IPS DF 6.9 (cell line): ENCODE data around the gene FXR2.

Experiments used
- DNase-seq: peaks from one replicate; pipeline ENCODE4 v3.0.0-alpha.2; 2013; ENCODE audit warnings: low read depth, low spot score
- H3K27ac ChIP-seq: one replicate; pipeline ENCODE4 v1.5.1; 2013; ENCODE audit warnings: low read length, control low read depth
- H3K27me3 ChIP-seq: 2 replicates; pipeline ENCODE4 v1.6.1; 2013; ENCODE audit warnings: mild to moderate bottlenecking, low read length; ENCODE audit not compliant: control insufficient read depth, insufficient read depth
- H3K36me3 ChIP-seq: 2 replicates; pipeline ENCODE4 v1.6.1; 2013; ENCODE audit warnings: low read length; ENCODE audit not compliant: control insufficient read depth, insufficient read depth
- H3K4me1 ChIP-seq: 2 replicates; pipeline ENCODE4 v1.6.1; 2013; ENCODE audit warnings: low read length; ENCODE audit not compliant: control insufficient read depth, insufficient read depth
- H3K4me3 ChIP-seq: 2 replicates; pipeline ENCODE4 v1.5.1; 2013; ENCODE audit warnings: mild to moderate bottlenecking, low read length
- H3K9me3 ChIP-seq: 2 replicates; pipeline ENCODE4 v1.6.1; 2013; ENCODE audit warnings: low read length, inconsistent platforms; ENCODE audit not compliant: control insufficient read depth, insufficient read depth
- WGBS: extraction: QIAGEN DNeasy Blood & Tissue Kit; methylation state at CpG from one replicate; pipeline ENCODE4 v1.1.7; 2013; ENCODE audit warnings: mixed read lengths, missing lambda C conversion rate; ENCODE audit not compliant: insufficient read length, insufficient coverage; 5-methylcytosine and 5-hydroxymethylcytosine counted together

Gene FXR2

DNA sequence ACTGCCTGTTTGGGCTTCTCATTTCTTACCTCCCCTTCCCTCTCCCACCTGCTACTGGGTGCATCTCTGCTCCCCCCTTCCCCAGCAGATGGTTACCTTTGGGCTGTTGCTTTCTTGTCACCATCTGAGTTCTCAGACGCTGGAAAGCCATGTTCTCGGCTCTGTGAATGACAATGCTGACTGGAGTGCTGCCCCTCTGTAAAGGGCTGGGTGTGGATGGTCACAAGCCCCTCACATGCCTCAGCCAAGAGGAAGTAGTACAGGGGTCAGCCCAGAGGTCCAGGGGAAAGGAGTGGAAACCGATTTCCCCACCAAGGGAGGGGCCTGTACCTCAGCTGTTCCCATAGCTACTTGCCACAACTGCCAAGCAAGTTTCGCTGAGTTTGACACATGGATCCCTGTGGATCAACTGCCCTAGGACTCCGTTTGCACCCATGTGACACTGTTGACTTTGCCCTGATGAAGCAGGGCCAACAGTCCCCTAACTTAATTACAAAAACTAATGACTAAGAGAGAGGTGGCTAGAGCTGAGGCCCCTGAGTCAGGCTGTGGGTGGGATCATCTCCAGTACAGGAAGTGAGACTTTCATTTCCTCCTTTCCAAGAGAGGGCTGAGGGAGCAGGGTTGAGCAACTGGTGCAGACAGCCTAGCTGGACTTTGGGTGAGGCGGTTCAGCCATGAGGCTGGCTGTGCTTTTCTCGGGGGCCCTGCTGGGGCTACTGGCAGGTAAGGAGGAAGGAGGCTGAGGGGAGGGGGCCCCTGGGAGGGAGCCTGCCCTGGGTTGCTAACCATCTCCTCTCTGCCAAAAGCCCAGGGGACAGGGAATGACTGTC lies 35.5 kb downstream of the FXR2 start, which contains the start of gene CD68:
TSS of gene CD68 (plus strand) at position 638 of the 833 bp plus-strand sequence. CDS start at position 678, 40 bp downstream.
- WGBS: no CpG with 5 or more reads among the region's 7 CpGs
- Histone ChIP-seq H3K27me3 (no peaks in the 10 kb centered on the region), H3K4me3 (no peak within 1 kb of the TSS), H3K9me3 (no peaks in the 10 kb centered on the region), H3K4me1 (peaks cover 5% of the 10 kb centered on the region), H3K27ac (no peak within 1 kb of the TSS), H3K36me3 (peaks cover 36% of the 10 kb centered on the region)
- DNase-seq: no peak

DNA sequence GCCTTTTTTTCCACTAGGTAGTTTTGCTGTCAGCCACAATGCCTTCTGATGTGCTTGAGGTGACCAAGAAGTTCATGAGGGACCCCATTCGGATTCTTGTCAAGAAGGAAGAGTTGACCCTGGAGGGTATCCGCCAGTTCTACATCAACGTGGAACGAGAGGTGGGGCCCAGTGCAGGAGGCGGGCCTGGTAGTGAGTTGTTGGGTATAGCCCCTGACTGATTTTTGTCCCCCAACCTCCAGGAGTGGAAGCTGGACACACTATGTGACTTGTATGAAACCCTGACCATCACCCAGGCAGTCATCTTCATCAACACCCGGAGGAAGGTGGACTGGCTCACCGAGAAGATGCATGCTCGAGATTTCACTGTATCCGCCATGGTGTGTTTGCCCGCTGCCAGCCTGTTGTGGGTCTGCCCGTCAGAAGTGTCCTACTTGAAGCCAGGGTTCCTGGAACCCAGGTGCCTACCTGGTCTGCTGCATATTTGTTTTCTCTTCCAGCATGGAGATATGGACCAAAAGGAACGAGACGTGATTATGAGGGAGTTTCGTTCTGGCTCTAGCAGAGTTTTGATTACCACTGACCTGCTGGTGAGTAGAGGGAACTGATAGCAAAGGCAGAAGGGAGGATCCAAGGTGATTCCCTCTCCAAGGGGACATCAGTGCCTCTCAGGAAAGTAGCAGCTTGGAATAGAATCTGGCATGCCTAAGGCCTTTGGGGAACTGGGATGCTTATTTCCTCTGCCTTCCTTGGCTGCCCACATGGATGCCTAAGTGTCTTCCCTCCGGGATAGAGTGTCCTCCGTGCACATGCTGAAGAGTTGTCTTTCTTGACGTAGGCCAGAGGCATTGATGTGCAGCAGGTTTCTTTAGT lies 37.1 kb downstream of the FXR2 start:
- Histone ChIP-seq H3K4me1 (peaks cover 3% of the 10 kb centered on the region), H3K4me3 (no peak overlapping the region), H3K27me3 (no peaks in the 10 kb centered on the region), H3K9me3 (no peaks in the 10 kb centered on the region), H3K36me3 (peaks cover 39% of the 10 kb centered on the region), H3K27ac (no peak overlapping the region)
- no CpG with 5 or more reads among the region's 17 CpGs for WGBS
- no peak for DNase-seq

GRCh38 chr17:7576432-7576937 lies 38.2 kb downstream of the FXR2 start:
- Histone ChIP-seq H3K4me1 (peaks cover 3% of the 10 kb centered on the region), H3K27ac (no peak overlapping the region), H3K27me3 (no peaks in the 10 kb centered on the region), H3K36me3 (peaks cover 39% of the 10 kb centered on the region), H3K9me3 (no peaks in the 10 kb centered on the region), H3K4me3 (no peak overlapping the region)
- no peak for DNase-seq
- no CpG with 5 or more reads among the region's 14 CpGs for WGBS

GRCh38 chr17:7575959-7576358 lies 38.7 kb downstream of the FXR2 start:
- H3K4me3 ChIP-seq: no peak overlapping the region
- no peaks in the 10 kb centered on the region for H3K9me3 ChIP-seq
- H3K27me3 ChIP-seq: no peaks in the 10 kb centered on the region
- peaks cover 3% of the 10 kb centered on the region for H3K4me1 ChIP-seq
- peaks cover 42% of the 10 kb centered on the region for H3K36me3 ChIP-seq
- no CpG with 5 or more reads among the region's 7 CpGs for WGBS
- H3K27ac ChIP-seq: no peak overlapping the region
- no peak for DNase-seq

DNA sequence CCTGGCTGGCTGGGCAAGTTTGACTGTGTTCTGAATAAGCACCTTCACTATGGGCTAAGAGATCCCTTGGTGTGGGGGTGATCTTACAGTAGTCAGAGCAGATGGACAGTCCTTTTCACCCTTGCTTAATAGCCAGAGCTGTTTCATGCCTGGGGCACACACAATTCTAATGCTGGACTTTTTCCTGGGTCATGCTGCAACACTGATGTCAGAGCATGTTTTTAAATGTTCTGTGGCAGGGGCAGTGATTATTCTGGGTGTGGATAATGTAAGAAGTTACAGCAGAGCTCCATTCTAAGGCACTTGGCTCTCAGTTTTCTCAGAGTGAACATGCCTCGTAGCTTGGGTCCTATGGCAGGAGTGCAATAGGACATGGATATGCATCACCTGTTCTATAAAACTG lies 39.2 kb downstream of the FXR2 start:
- WGBS: no CpG with 5 or more reads among the region's 1 CpG
- Histone ChIP-seq H3K27me3 (no peaks in the 10 kb centered on the region), H3K4me1 (peaks cover 3% of the 10 kb centered on the region), H3K9me3 (no peaks in the 10 kb centered on the region), H3K36me3 (peaks cover 46% of the 10 kb centered on the region), H3K27ac (no peak overlapping the region), H3K4me3 (no peak overlapping the region)
- DNase-seq: no peak

- Histone ChIP-seq H3K4me3 (peak overlapping the region; percentile 94; the same call in 1 of the 2 replicates), H3K36me3 (peaks cover 51% of the 10 kb centered on the region), H3K4me1 (no peaks in the 10 kb centered on the region; the same call in 1 of the 2 replicates), H3K27ac (no peak overlapping the region), H3K27me3 (no peaks in the 10 kb centered on the region), H3K9me3 (no peaks in the 10 kb centered on the region)
- WGBS: no CpG with 5 or more reads among the region's 15 CpGs
- no peak for DNase-seq
Measured at GRCh38 chr17:7574176-7574953, 40.3 kb downstream of the FXR2 start.

DNA sequence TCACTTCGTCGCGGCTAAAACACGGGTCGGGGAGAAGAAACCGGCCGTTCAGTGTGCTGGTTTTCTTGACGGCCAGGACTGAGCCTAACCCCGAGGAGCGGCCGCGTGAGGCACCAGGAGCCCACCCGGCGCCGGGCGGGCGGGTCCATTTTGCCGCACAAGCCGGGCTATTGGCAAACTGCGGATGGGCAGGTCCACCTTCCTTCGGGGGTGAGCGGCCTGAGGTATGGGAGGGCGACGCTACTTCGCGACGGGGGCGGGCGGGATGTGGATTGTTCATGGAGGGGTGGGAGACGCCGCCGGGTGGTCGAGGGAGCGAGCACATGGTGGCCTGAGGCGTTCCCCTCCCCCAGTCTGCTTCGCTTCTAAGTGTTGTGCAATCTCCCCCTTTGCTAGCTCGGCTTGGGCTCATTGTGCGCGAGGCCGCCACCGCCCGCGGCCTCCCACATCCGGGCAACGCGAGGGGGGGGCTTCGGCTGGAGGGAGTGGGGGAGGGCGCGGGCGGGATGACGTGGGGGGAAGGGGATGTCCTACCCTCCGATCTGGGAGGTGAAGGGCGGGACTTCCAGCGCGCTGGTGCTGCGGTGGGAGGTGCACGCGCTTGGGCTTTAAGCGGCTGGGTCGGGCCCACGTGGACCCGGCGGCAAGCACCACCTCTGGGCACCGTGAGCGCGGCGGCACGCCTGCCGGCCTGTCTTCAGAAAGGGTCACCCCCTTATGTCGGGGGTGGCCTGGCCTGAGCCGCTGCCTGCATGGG lies 41.2 kb downstream of the FXR2 start:
- no peaks in the 10 kb centered on the region for H3K27me3 ChIP-seq
- H3K4me3 ChIP-seq: peak overlapping the region; percentile 94
- no peak overlapping the region for H3K27ac ChIP-seq
- H3K36me3 ChIP-seq: peaks cover 54% of the 10 kb centered on the region
- no CpG with 5 or more reads among the region's 71 CpGs for WGBS
- no peaks in the 10 kb centered on the region; the same call in 1 of the 2 replicates for H3K4me1 ChIP-seq
- H3K9me3 ChIP-seq: no peaks in the 10 kb centered on the region
- no peak for DNase-seq

- Histone ChIP-seq H3K4me3 (peak overlapping the region; percentile 94), H3K27ac (no peak overlapping the region), H3K36me3 (peaks cover 49% of the 10 kb centered on the region), H3K27me3 (no peaks in the 10 kb centered on the region), H3K4me1 (no peaks in the 10 kb centered on the region; the same call in 1 of the 2 replicates), H3K9me3 (no peaks in the 10 kb centered on the region)
- DNase-seq: peak; percentile 97
- no CpG with 5 or more reads among the region's 73 CpGs for WGBS
Measured at GRCh38 chr17:7572588-7573323, 41.9 kb downstream of the FXR2 start.

- H3K4me1 ChIP-seq: no peaks in the 10 kb centered on the region; the same call in 1 of the 2 replicates
- no peak for DNase-seq
- H3K27ac ChIP-seq: no peak overlapping the region
- H3K27me3 ChIP-seq: no peaks in the 10 kb centered on the region
- H3K9me3 ChIP-seq: no peaks in the 10 kb centered on the region
- no CpG with 5 or more reads among the region's 11 CpGs for WGBS
- H3K4me3 ChIP-seq: peak overlapping the region; percentile 57; the same call in 1 of the 2 replicates
- peaks cover 44% of the 10 kb centered on the region for H3K36me3 ChIP-seq
Measured at GRCh38 chr17:7572338-7572587, 42.4 kb downstream of the FXR2 start.
